Epithelial cell of proximal tubule (primary cell): ENCODE data around the gene TMC6. TPM values are rescaled to one million over a fixed set of nuclear protein-coding genes. Genes with fewer than 3 reads are reported as not detected.

ENCODE experiments used
- DNase-seq: peaks from one replicate; pipeline ENCODE4 v3.0.0-alpha.2; 2011; ENCODE audit warnings: low read depth
- H3K4me3 ChIP-seq: 2 replicates; pipeline ENCODE4 v1.5.1; 2011; ENCODE audit warnings: low read depth, mild to moderate bottlenecking, low read length
- CTCF ChIP-seq: conservative IDR thresholded peaks from 2 replicates; pipeline ENCODE4 v1.5.1; 2012; ENCODE audit warnings: low read depth, mild to moderate bottlenecking, low read length
- total RNA-seq: library from RNA; depleted of rRNA; stranded (reverse); fragments of >200 nt; gene quantifications from 2 replicates; pipeline ENCODE4 v1.2.3, GENCODE V29; 2015

The TMC6 gene
- total RNA-seq, 1 donor from 2014 or later = 52.1 TPM

GRCh38 chr17:78112518-78113471 is 15.8 kb downstream of the TMC6 start:
- H3K4me3 ChIP-seq = no peak overlapping the region
- DNase-seq = no peak
- peak; percentile 92 for TF ChIP-seq CTCF

- H3K4me3 ChIP-seq = no peak overlapping the region
- no peak for TF ChIP-seq CTCF
- no peak for DNase-seq
These were observed 16.6 kb downstream of the TMC6 start for GRCh38 chr17:78111727-78112517.

GRCh38 chr17:78111016-78111726 is 17.4 kb downstream of the TMC6 start:
- TF ChIP-seq CTCF = no peak
- DNase-seq = no peak
- no peak overlapping the region for H3K4me3 ChIP-seq

GRCh38 chr17:78110363-78111015 is 18.1 kb downstream of the TMC6 start:
- no peak for TF ChIP-seq CTCF
- no peak overlapping the region for H3K4me3 ChIP-seq
- no peak for DNase-seq

- no peak for TF ChIP-seq CTCF
- no peak overlapping the region for H3K4me3 ChIP-seq
- DNase-seq = no peak
These were observed 19.1 kb downstream of the TMC6 start for GRCh38 chr17:78109489-78109761.

- no peak for DNase-seq
- H3K4me3 ChIP-seq = no peak overlapping the region
- TF ChIP-seq CTCF = no peak
These were observed 19.6 kb downstream of the TMC6 start for GRCh38 chr17:78108726-78109488.
